ENCODE measurements around the gene CCDC74A.
"Not testable (repeated sequence)": the region's sequence is repeated elsewhere in the genome, so short reads cannot be mapped to it uniquely, and the experiment has no call there.

CCDC74A gene

DNA sequence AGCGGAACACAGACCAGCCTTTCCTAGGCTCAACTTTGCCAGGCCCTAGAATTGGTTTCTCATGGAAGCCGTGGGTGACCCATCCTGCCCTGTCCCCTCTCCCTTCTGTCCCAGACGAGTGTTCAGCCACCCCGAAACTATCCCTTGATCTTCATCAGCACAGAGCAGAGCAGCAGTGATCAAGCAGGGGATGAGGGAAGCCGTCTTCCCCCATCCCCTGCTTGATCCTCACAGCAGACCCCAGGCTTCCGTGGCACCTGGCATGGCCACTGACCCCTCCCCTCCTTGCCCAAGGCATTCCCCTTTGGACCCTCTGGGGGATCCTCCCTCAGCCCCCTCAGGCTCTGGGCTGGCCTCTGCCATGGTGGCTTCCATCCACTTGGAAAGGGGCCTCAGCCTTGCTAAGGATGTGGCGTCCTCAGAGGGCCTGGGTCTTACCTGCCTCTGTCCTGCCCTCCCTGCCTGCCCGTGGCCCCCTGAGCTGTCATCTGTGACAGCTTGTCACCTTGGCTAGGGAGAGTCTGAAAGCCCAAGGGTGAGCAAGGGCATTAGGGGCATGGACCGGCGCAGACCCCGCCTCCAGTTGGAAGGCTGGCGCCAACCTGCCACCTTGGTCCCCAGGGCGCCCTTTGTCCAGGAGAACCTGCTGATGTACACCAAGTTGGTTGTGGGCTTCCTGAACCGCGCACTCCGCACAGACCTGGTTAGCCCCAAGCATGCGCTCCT is 10.4 kb upstream of the CCDC74A start:
- H2BK120ac ChIP-seq (ENCODE audit: low read depth, low read length), result no peak overlapping the region
- H3K79me2 ChIP-seq (ENCODE audit: control insufficient read depth, insufficient read depth, low read length), result no peaks in the 10 kb centered on the region
- no peaks in the 10 kb centered on the region for H3K4me1 ChIP-seq (ENCODE audit: control insufficient read depth, low read depth, low read length)
- no peak overlapping the region for H4K5ac ChIP-seq (ENCODE audit: low read length)
- no peak overlapping the region for H3K18ac ChIP-seq (ENCODE audit: low read length)
- no peak overlapping the region for H3K27ac ChIP-seq (ENCODE audit: low read depth, low read length)
- H2BK5ac ChIP-seq (ENCODE audit: low read length), result no peak overlapping the region
- no peak overlapping the region for H2BK15ac ChIP-seq (replicated peaks; ENCODE audit: low read depth)
- H3K4me3 ChIP-seq (ENCODE audit: low read length), result no peak overlapping the region
- no peak overlapping the region for H3K4me2 ChIP-seq (ENCODE audit: low read length)
- no peak overlapping the region for H2AK5ac ChIP-seq (ENCODE audit: low read length)
- H3K56ac ChIP-seq (ENCODE audit: low read length), result no peak overlapping the region
- no peaks in the 10 kb centered on the region for H3K27me3 ChIP-seq (ENCODE audit: insufficient read depth, low read length, poor library complexity)
- no peak overlapping the region for H3K4ac ChIP-seq (ENCODE audit: low read depth, low read length)
- no peaks in the 10 kb centered on the region for H3K79me1 ChIP-seq (ENCODE audit: low read length)
- H3K23ac ChIP-seq (ENCODE audit: low read length), result no peak overlapping the region
- no CpG with 5 or more reads among the region's 17 CpGs for WGBS (ENCODE audit: extremely low coverage, insufficient coverage, low lambda C conversion rate)
- H3K9ac ChIP-seq (ENCODE audit: low read length), result no peak overlapping the region
- DNase-seq, result no peak
- H3K36me3 ChIP-seq (ENCODE audit: control insufficient read depth, insufficient read depth, low read length), result peaks cover 2% of the 10 kb centered on the region
- H4K8ac ChIP-seq (ENCODE audit: low read depth, low read length), result no peak overlapping the region

DNA sequence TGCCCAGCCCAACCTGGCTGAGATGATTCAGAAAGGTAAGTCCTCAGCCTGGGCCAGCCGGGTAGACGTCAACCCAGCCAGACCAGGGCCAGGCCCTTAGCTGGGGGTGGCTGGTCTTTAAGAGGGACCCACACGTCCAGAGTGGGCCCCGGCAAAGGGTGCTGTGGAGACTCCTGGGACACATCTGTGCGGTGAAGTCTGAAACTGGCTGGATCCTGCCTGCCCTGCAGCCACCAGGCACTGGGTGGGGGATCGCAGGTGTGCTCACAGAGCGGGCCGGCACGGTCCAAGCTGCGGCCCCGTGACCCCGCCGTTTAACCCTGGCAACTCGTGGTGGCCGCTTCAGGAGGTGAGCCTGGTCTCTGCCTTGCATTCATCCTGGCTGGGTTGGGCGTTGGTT is 9.8 kb upstream of the CCDC74A start:
- H3K36me3 ChIP-seq (ENCODE audit: control insufficient read depth, insufficient read depth, low read length); H4K5ac ChIP-seq (ENCODE audit: low read length); H3K79me2 ChIP-seq (ENCODE audit: control insufficient read depth, insufficient read depth, low read length); H3K4me3 ChIP-seq (ENCODE audit: low read length); H3K18ac ChIP-seq (ENCODE audit: low read length); H3K4me2 ChIP-seq (ENCODE audit: low read length); H4K8ac ChIP-seq (ENCODE audit: low read depth, low read length); H3K4ac ChIP-seq (ENCODE audit: low read depth, low read length); H3K56ac ChIP-seq (ENCODE audit: low read length); H2BK5ac ChIP-seq (ENCODE audit: low read length); H3K23ac ChIP-seq (ENCODE audit: low read length); H3K27ac ChIP-seq (ENCODE audit: low read depth, low read length); H2BK120ac ChIP-seq (ENCODE audit: low read depth, low read length); H3K79me1 ChIP-seq (ENCODE audit: low read length); H2AK5ac ChIP-seq (ENCODE audit: low read length); H3K27me3 ChIP-seq (ENCODE audit: insufficient read depth, low read length, poor library complexity); DNase-seq; H3K4me1 ChIP-seq (ENCODE audit: control insufficient read depth, low read depth, low read length); H3K9ac ChIP-seq (ENCODE audit: low read length); H2BK15ac ChIP-seq (replicated peaks; ENCODE audit: low read depth): not testable (repeated sequence)
- WGBS (ENCODE audit: extremely low coverage, insufficient coverage, low lambda C conversion rate), result no CpG with 5 or more reads among the region's 16 CpGs

DNA sequence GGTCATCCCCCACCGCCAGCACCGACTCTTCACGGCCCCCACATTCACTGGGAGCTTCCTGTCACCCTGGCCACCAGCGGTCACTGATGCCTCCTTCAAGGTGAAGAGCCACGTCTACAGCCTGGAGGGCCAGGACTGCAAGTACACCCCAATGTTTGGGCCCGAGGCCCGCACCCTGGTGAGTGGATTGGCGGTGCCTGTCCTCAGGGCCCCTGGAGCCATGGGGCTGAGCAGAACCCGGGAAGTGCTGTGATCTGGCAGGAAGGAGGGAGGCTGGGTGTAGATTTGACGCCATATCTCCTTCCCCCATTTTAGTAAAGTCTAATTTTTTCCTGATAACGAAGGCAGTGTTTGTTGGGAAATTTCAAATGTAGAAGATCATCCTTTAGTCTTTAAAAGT is 9.2 kb upstream of the CCDC74A start:
- not testable (repeated sequence) for H3K4me3 ChIP-seq (ENCODE audit: low read length); H3K36me3 ChIP-seq (ENCODE audit: control insufficient read depth, insufficient read depth, low read length); H3K18ac ChIP-seq (ENCODE audit: low read length); H2BK120ac ChIP-seq (ENCODE audit: low read depth, low read length); H3K27ac ChIP-seq (ENCODE audit: low read depth, low read length); H4K8ac ChIP-seq (ENCODE audit: low read depth, low read length); H3K27me3 ChIP-seq (ENCODE audit: insufficient read depth, low read length, poor library complexity); H3K23ac ChIP-seq (ENCODE audit: low read length); H3K79me2 ChIP-seq (ENCODE audit: control insufficient read depth, insufficient read depth, low read length); H3K9ac ChIP-seq (ENCODE audit: low read length); H3K4me1 ChIP-seq (ENCODE audit: control insufficient read depth, low read depth, low read length); H3K4me2 ChIP-seq (ENCODE audit: low read length); H2AK5ac ChIP-seq (ENCODE audit: low read length); H4K5ac ChIP-seq (ENCODE audit: low read length); H3K4ac ChIP-seq (ENCODE audit: low read depth, low read length); H3K79me1 ChIP-seq (ENCODE audit: low read length); DNase-seq; H3K56ac ChIP-seq (ENCODE audit: low read length); H2BK15ac ChIP-seq (replicated peaks; ENCODE audit: low read depth); H2BK5ac ChIP-seq (ENCODE audit: low read length)
- no CpG with 5 or more reads among the region's 11 CpGs for WGBS (ENCODE audit: extremely low coverage, insufficient coverage, low lambda C conversion rate)

DNA sequence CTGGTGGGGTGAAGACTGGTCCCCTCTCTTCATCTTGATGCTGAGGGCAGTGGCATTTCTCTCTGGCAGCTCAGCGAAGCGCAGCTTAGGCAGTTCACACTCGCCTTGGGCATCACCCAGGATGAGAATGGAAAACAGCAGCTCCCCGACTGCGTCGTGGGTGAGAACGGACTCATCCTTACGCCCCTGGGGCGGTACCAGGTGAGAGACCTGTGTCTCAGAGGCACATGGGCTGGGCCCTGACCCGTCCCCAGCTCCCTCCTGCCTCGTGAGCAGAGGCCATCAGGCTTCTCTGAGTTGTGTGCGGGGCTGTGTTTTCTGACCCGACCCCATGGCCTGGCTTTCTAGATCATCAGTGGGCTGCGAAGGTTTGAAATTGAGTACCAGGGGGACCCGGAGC is 8.2 kb upstream of the CCDC74A start:
- Histone ChIP-seq H3K9ac (ENCODE audit: low read length) (no peak overlapping the region), H3K27ac (ENCODE audit: low read depth, low read length) (no peak overlapping the region), H2BK15ac (replicated peaks; ENCODE audit: low read depth) (no peak overlapping the region), H2BK120ac (ENCODE audit: low read depth, low read length) (no peak overlapping the region), H3K4me1 (ENCODE audit: control insufficient read depth, low read depth, low read length) (no peaks in the 10 kb centered on the region), H3K36me3 (ENCODE audit: control insufficient read depth, insufficient read depth, low read length) (peaks cover 2% of the 10 kb centered on the region), H3K4ac (ENCODE audit: low read depth, low read length) (no peak overlapping the region), H3K4me2 (ENCODE audit: low read length) (no peak overlapping the region), H3K56ac (ENCODE audit: low read length) (no peak overlapping the region), H3K79me2 (ENCODE audit: control insufficient read depth, insufficient read depth, low read length) (no peaks in the 10 kb centered on the region), H2AK5ac (ENCODE audit: low read length) (no peak overlapping the region), H3K4me3 (ENCODE audit: low read length) (no peak overlapping the region), H4K8ac (ENCODE audit: low read depth, low read length) (no peak overlapping the region), H3K79me1 (ENCODE audit: low read length) (no peaks in the 10 kb centered on the region), H2BK5ac (ENCODE audit: low read length) (no peak overlapping the region), H4K5ac (ENCODE audit: low read length) (no peak overlapping the region), H3K27me3 (ENCODE audit: insufficient read depth, low read length, poor library complexity) (no peaks in the 10 kb centered on the region), H3K18ac (ENCODE audit: low read length) (no peak overlapping the region), H3K23ac (ENCODE audit: low read length) (no peak overlapping the region)
- no CpG with 5 or more reads among the region's 15 CpGs for WGBS (ENCODE audit: extremely low coverage, insufficient coverage, low lambda C conversion rate)
- no peak for DNase-seq

DNA sequence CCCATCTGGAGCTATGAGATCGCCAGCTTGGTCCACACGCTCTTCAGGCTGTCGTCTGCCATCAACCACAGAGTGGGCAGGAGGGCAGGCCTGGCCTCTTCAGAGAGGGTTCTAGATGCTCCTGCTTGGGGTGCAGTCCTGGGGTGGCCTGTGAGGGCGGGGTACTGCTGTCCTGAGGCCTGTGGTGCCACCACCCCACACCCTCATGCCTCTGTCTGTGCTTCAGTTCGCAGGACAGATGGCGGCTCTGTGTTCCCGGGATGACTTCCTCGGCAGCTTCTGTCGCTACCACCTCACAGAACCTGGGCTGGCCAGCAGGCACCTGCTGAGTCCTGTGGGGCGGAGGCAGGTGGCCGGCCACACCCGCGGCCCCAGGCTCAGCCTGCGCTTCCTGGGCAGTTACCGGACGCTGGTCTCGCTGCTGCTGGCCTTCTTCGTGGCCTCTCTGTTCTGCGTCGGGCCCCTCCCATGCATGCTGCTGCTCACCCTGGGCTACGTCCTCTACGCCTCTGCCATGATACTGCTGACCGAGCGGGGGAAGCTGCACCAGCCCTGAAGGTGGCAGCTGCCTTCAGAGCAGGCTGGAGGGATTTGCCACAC is 7.7 kb upstream of the CCDC74A start:
- DNase-seq; H3K79me1 ChIP-seq (ENCODE audit: low read length); H3K36me3 ChIP-seq (ENCODE audit: control insufficient read depth, insufficient read depth, low read length); H3K27me3 ChIP-seq (ENCODE audit: insufficient read depth, low read length, poor library complexity); H3K27ac ChIP-seq (ENCODE audit: low read depth, low read length); H3K4me3 ChIP-seq (ENCODE audit: low read length); H4K8ac ChIP-seq (ENCODE audit: low read depth, low read length); H3K79me2 ChIP-seq (ENCODE audit: control insufficient read depth, insufficient read depth, low read length); H2BK120ac ChIP-seq (ENCODE audit: low read depth, low read length); H2AK5ac ChIP-seq (ENCODE audit: low read length); H3K18ac ChIP-seq (ENCODE audit: low read length); H3K4ac ChIP-seq (ENCODE audit: low read depth, low read length); H3K4me2 ChIP-seq (ENCODE audit: low read length); H3K9ac ChIP-seq (ENCODE audit: low read length); H3K4me1 ChIP-seq (ENCODE audit: control insufficient read depth, low read depth, low read length); H2BK15ac ChIP-seq (replicated peaks; ENCODE audit: low read depth); H3K56ac ChIP-seq (ENCODE audit: low read length); H2BK5ac ChIP-seq (ENCODE audit: low read length); H3K23ac ChIP-seq (ENCODE audit: low read length); H4K5ac ChIP-seq (ENCODE audit: low read length): not testable (repeated sequence)
- no CpG with 5 or more reads among the region's 24 CpGs for whole genome bisulfite sequencing (ENCODE audit: extremely low coverage, insufficient coverage, low lambda C conversion rate)

DNA sequence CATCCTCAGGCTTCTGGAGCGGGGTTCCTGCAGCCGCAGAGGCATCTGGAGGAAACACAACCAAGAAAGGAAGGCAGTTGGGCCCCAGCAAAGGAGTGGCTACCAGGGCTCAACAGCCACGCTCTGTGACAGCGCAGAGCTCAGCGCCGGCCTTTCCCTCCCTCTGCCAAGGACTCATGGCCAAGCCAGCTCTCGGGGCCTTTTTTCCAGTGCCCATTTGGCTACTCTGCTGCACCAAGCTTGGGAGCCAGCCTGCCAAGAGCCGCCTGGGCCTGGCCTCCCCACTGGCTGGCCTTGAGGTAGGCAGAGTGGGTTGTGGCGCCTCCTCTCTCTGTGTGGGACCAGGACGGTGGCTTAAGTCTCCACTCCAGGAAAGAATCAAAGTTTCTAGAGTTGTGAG is 7.2 kb upstream of the CCDC74A start:
- WGBS (ENCODE audit: extremely low coverage, insufficient coverage, low lambda C conversion rate), result no CpG with 5 or more reads among the region's 10 CpGs
- Histone ChIP-seq H3K23ac (ENCODE audit: low read length) (no peak overlapping the region), H3K4me1 (ENCODE audit: control insufficient read depth, low read depth, low read length) (no peaks in the 10 kb centered on the region), H3K79me1 (ENCODE audit: low read length) (no peaks in the 10 kb centered on the region), H4K8ac (ENCODE audit: low read depth, low read length) (no peak overlapping the region), H3K18ac (ENCODE audit: low read length) (no peak overlapping the region), H2BK15ac (replicated peaks; ENCODE audit: low read depth) (no peak overlapping the region), H2BK5ac (ENCODE audit: low read length) (no peak overlapping the region), H3K4me3 (ENCODE audit: low read length) (no peak overlapping the region), H2AK5ac (ENCODE audit: low read length) (no peak overlapping the region), H3K4me2 (ENCODE audit: low read length) (no peak overlapping the region), H3K9ac (ENCODE audit: low read length) (no peak overlapping the region), H4K5ac (ENCODE audit: low read length) (no peak overlapping the region), H3K4ac (ENCODE audit: low read depth, low read length) (no peak overlapping the region), H3K79me2 (ENCODE audit: control insufficient read depth, insufficient read depth, low read length) (no peaks in the 10 kb centered on the region), H3K56ac (ENCODE audit: low read length) (no peak overlapping the region), H3K36me3 (ENCODE audit: control insufficient read depth, insufficient read depth, low read length) (peaks cover 2% of the 10 kb centered on the region), H3K27me3 (ENCODE audit: insufficient read depth, low read length, poor library complexity) (no peaks in the 10 kb centered on the region), H2BK120ac (ENCODE audit: low read depth, low read length) (no peak overlapping the region), H3K27ac (ENCODE audit: low read depth, low read length) (no peak overlapping the region)
- DNase-seq, result no peak
